PC-3 (cell line): ENCODE measurements around the gene FRMD7. TPM values are rescaled to one million over a fixed set of nuclear protein-coding genes. Genes with fewer than 3 reads are reported as not detected.

Experiments used
- ATAC-seq: fragments of 200-7000 bp; cut with Tn5 transposase; 2 replicates; pipeline ENCODE4 v1.9.1; 2020; ENCODE audit warnings: mild to moderate bottlenecking, moderate library complexity
- BruUV-seq: library from RNA; stranded (reverse); fragments of 400-500 nt; replicated peaks from 2 replicates; lab custom pipeline; 2021; lab: Mats Ljungman, UMichigan
- CTCF ChIA-PET: fragments of 300-600 bp; sonication (Branson Sonifier 250); formaldehyde crosslinking; loops from one replicate; lab custom pipeline; 2022; ENCODE audit warnings: antibody characterized with exemption; lab: Charles Lee
- POLR2A ChIA-PET: fragments of 300-600 bp; sonication (Branson Sonifier 250); formaldehyde crosslinking; loops from one replicate; lab custom pipeline; 2022; ENCODE audit warnings: antibody characterized with exemption; ENCODE audit not compliant: unreplicated experiment; lab: Charles Lee
- DNase-seq: peaks from one replicate; pipeline ENCODE4 v3.0.0-alpha.2; 2015
- H2AFZ ChIP-seq: fragments of 300-600 bp; sonication (generic); 2 replicates; pipeline ENCODE4 v1.6.0; 2016; ENCODE audit warnings: antibody characterized with exemption, low read length
- H3F3A ChIP-seq: fragments of 300-600 bp; sonication (generic); one replicate; pipeline ENCODE4 v1.6.0; 2017; ENCODE audit warnings: antibody characterized with exemption, low read length, control low read depth, mild to moderate bottlenecking; ENCODE audit not compliant: unreplicated experiment
- H3K27ac ChIP-seq: fragments of 300-600 bp; sonication (generic); 2 replicates; pipeline ENCODE4 v1.5.1; 2016; ENCODE audit warnings: mild to moderate bottlenecking, low read length
- H3K27me3 ChIP-seq: fragments of 300-600 bp; sonication (generic); 2 replicates; pipeline ENCODE4 v1.6.1; 2016; ENCODE audit warnings: low read length, mixed read lengths
- H3K36me3 ChIP-seq: fragments of 300-600 bp; sonication (generic); 2 replicates; pipeline ENCODE4 v1.6.1; 2016; ENCODE audit warnings: low read depth, mixed run types, low read length, mixed read lengths
- H3K4me1 ChIP-seq: fragments of 300-600 bp; sonication (generic); 2 replicates; pipeline ENCODE4 v1.5.1; 2016; ENCODE audit warnings: low read length; ENCODE audit not compliant: insufficient read depth
- H3K4me2 ChIP-seq: fragments of 300-600 bp; sonication (generic); 2 replicates; pipeline ENCODE4 v1.6.0; 2016; ENCODE audit warnings: low read length
- H3K4me3 ChIP-seq: fragments of 300-600 bp; sonication (generic); 2 replicates; pipeline ENCODE4 v1.5.1; 2016; ENCODE audit warnings: mild to moderate bottlenecking, low read length, mixed read lengths
- H3K79me2 ChIP-seq: fragments of 300-600 bp; sonication (generic); 2 replicates; pipeline ENCODE4 v1.6.1; 2017; ENCODE audit warnings: low read length, mixed read lengths
- H3K9ac ChIP-seq: fragments of 300-600 bp; sonication (generic); 2 replicates; pipeline ENCODE4 v1.6.0; 2016; ENCODE audit warnings: mild to moderate bottlenecking, low read length
- H3K9me2 ChIP-seq: fragments of 300-600 bp; sonication (generic); replicated peaks from 2 replicates; pipeline ENCODE4 v1.6.1; 2016; ENCODE audit warnings: mixed run types, low read length, mixed read lengths
- H3K9me3 ChIP-seq: fragments of 300-600 bp; sonication (generic); 2 replicates; pipeline ENCODE4 v1.6.1; 2016; ENCODE audit warnings: low read length, mixed read lengths
- H4K20me1 ChIP-seq: fragments of 300-600 bp; sonication (generic); 2 replicates; pipeline ENCODE4 v1.6.1; 2016; ENCODE audit warnings: low read length, mixed read lengths
- EZH2 ChIP-seq: fragments of 300-600 bp; sonication (generic); IDR thresholded peaks from one replicate; pipeline ENCODE4 v1.6.1; 2017; ENCODE audit warnings: antibody characterized with exemption, mild to moderate bottlenecking, low read length; ENCODE audit not compliant: unreplicated experiment
- EZH2phosphoT487 ChIP-seq: fragments of 300-600 bp; sonication (generic); IDR thresholded peaks from 2 replicates; pipeline ENCODE4 v1.6.1; 2018; ENCODE audit warnings: mild to moderate bottlenecking, antibody characterized with exemption, low read length, borderline replicate concordance
- intact Hi-C: fragments of 100-400 bp; cut with micrococcal nuclease; formaldehyde crosslinking; loops from 2 replicates; pipeline ENCODE4 v1.9.0; 2023
- total RNA-seq: library from RNA; depleted of rRNA; stranded (reverse); fragments of >200 nt; gene quantifications from 2 replicates; pipeline ENCODE4 v1.2.3, GENCODE V29; 2014
- TF ChIP-seq, protein P1 (sequence below): fragments of 300-600 bp; sonication (generic); conservative IDR thresholded peaks from 2 replicates; pipeline ENCODE4 v1.5.1; 2017; ENCODE audit warnings: antibody characterized with exemption, low read depth, mild to moderate bottlenecking, low read length

Gene FRMD7
- total RNA-seq, 1 experiment from 2014 or later: 0.04 TPM

DNA sequence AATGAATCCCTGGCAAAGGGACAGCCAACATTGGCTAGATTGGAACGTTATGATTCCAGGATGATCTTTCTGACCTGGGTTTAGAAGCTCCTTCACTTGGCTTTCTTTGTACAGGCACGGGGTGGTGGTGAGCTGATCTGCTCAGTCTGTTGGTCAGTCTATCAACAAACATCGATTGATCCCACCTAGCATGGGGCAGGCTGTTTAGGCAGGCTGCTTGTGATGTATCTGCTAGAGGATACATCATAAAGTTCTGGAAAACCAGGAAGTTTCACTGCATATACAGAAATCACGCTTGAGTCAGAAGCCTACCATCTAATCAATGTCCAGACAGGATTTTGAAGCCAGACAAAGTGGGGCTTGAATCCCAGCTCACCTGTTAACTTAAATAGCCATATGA lies 6.9 kb downstream of the FRMD7 start:
- no peaks in the 10 kb centered on the region for H4K20me1 ChIP-seq
- H3K27me3 ChIP-seq: no peaks in the 10 kb centered on the region
- no peaks in the 10 kb centered on the region for H3K79me2 ChIP-seq
- H3K9me3 ChIP-seq: no peaks in the 10 kb centered on the region
- DNase-seq: no peak
- peaks cover 17% of the 10 kb centered on the region for H3K4me1 ChIP-seq
- H3K4me2 ChIP-seq: no peak overlapping the region
- TF ChIP-seq EZH2phosphoT487 (no peak), EZH2 (no peak)
- TF ChIP-seq, protein P1, sequence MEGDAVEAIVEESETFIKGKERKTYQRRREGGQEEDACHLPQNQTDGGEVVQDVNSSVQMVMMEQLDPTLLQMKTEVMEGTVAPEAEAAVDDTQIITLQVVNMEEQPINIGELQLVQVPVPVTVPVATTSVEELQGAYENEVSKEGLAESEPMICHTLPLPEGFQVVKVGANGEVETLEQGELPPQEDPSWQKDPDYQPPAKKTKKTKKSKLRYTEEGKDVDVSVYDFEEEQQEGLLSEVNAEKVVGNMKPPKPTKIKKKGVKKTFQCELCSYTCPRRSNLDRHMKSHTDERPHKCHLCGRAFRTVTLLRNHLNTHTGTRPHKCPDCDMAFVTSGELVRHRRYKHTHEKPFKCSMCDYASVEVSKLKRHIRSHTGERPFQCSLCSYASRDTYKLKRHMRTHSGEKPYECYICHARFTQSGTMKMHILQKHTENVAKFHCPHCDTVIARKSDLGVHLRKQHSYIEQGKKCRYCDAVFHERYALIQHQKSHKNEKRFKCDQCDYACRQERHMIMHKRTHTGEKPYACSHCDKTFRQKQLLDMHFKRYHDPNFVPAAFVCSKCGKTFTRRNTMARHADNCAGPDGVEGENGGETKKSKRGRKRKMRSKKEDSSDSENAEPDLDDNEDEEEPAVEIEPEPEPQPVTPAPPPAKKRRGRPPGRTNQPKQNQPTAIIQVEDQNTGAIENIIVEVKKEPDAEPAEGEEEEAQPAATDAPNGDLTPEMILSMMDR: no peak
- ChIA-PET POLR2A (no interaction called here), CTCF (no interaction called here)
- H3K9ac ChIP-seq: no peak overlapping the region
- H3K27ac ChIP-seq: no peak overlapping the region
- no peak overlapping the region for H3K4me3 ChIP-seq
- no peak for ATAC-seq
- intact Hi-C loops: no loop called here
- H3K9me2 ChIP-seq: no peaks in the 10 kb centered on the region
- no peak overlapping the region for H2AFZ ChIP-seq
- no peaks in the 10 kb centered on the region for H3F3A ChIP-seq
- BruUV-seq: no TSS peak
- H3K36me3 ChIP-seq: no peaks in the 10 kb centered on the region

DNA sequence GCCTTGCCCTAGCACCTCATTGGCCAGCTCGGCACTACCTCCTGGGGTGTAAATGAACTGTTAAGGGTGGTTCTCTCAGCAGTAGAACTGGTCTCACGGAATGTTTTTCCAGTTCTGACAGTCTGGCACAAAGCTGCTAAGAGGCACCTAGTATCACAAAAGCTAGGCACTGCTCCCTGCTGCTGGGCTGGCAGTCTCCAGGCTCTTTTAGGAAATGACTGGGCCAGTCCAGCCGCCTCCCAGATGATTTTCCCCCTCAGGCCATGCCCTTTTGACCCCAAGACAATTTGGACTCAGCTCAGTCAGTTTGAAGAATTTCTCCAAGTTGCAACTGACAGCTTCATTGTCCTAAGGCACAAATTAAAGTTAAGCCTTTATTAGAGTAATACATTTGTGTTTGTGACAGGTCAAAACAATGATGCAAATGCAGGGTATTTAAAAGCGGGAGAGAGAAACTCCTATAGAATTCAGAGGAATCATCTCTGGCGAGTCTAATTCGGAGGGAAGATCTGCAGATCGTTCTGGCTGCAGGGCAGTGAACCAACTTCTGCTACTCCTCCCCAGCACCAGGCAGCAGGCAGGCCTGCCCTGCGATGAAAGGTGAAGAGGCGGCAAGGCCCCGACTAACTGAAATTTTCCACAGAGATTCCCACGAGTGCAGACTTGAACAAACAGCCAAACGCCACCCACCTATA lies 7.9 kb downstream of the FRMD7 start:
- Histone ChIP-seq H3K9ac (no peak overlapping the region), H3K4me1 (peaks cover 17% of the 10 kb centered on the region), H3K79me2 (no peaks in the 10 kb centered on the region), H3K9me2 (no peaks in the 10 kb centered on the region), H3K4me3 (no peak overlapping the region), H3K9me3 (no peaks in the 10 kb centered on the region), H3F3A (no peaks in the 10 kb centered on the region), H3K4me2 (no peak overlapping the region), H2AFZ (no peak overlapping the region), H3K36me3 (no peaks in the 10 kb centered on the region), H3K27ac (0 out of 2 replicates have a peak overlapping the region, but pooled peaks have one; percentile 7), H3K27me3 (no peaks in the 10 kb centered on the region), H4K20me1 (no peaks in the 10 kb centered on the region)
- intact Hi-C loops: no loop called here
- no TSS peak for BruUV-seq
- ChIA-PET CTCF (no interaction called here), POLR2A (no interaction called here)
- TF ChIP-seq EZH2 (no peak), EZH2phosphoT487 (no peak)
- TF ChIP-seq, protein P1: no peak
- ATAC-seq: no peak
- DNase-seq: peak; percentile 34

DNA sequence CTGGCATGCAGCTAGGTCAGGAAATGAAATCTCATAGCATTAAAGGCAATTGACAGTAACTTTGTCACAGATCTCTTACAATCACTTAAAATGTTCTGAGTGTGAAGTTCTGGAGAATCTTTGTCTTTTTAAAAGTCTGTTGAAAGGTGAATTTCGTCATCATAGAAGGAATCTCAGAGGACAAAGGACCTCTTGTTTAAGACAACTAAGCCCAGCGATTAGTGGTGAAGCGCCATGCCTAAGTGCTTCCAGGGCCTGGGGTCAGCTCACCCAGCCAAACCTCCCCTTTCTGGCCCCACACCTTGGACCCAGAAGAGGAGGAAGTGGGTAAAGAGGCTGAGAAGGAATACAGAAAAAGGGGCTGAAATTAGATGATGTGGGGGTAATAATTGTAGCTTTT lies 8.5 kb downstream of the FRMD7 start:
- Histone ChIP-seq H3K36me3 (no peaks in the 10 kb centered on the region), H3K27me3 (no peaks in the 10 kb centered on the region), H3K9ac (no peak overlapping the region), H3K79me2 (no peaks in the 10 kb centered on the region), H3F3A (no peaks in the 10 kb centered on the region), H3K27ac (0 out of 2 replicates have a peak overlapping the region, but pooled peaks have one; percentile 7), H3K4me3 (no peak overlapping the region), H4K20me1 (no peaks in the 10 kb centered on the region), H3K4me2 (no peak overlapping the region), H3K9me2 (no peaks in the 10 kb centered on the region), H2AFZ (no peak overlapping the region), H3K4me1 (peaks cover 13% of the 10 kb centered on the region), H3K9me3 (no peaks in the 10 kb centered on the region)
- no peak for ATAC-seq
- no peak for TF ChIP-seq EZH2phosphoT487
- TF ChIP-seq EZH2: no peak
- TF ChIP-seq, protein P1: no peak
- CTCF ChIA-PET: no interaction called here
- intact Hi-C loops: no loop called here
- no TSS peak for BruUV-seq
- POLR2A ChIA-PET: no interaction called here
- no peak for DNase-seq
